HCT116 (cell line): Measurements from ENCODE around the gene STMND1. TPM values are rescaled to one million over a fixed set of nuclear protein-coding genes. Genes with fewer than 3 reads are reported as not detected.
A peak's percentile ranks its signal among the peaks of the same experiment; 100 is the strongest.

Experiments used
- ATAC-seq: fragments of 200-7000 bp; cut with Tn5 transposase; 2 replicates; pipeline ENCODE4 v1.9.1; 2020; ENCODE audit warnings: mild to moderate bottlenecking, moderate library complexity
- BruUV-seq: library from RNA; stranded (reverse); fragments of 400-500 nt; replicated peaks from 2 replicates; lab custom pipeline; 2021; lab: Mats Ljungman, UMichigan
- CTCF ChIA-PET: fragments of 300-600 bp; sonication (Branson Sonifier 250); formaldehyde crosslinking; loops from one replicate; lab custom pipeline; 2021; ENCODE audit warnings: antibody characterized with exemption; lab: Charles Lee
- POLR2A ChIA-PET: fragments of 300-600, 350-600 bp; sonication (Branson Sonifier 250); formaldehyde crosslinking; loops from one replicate; lab custom pipeline; 2021; ENCODE audit warnings: antibody characterized with exemption; lab: Charles Lee
- RAD21 ChIA-PET, 2 experiments: fragments of 300-600 bp; sonication (Branson Sonifier 250); formaldehyde crosslinking; loops; one replicate each; lab custom pipeline; 2023; ENCODE audit warnings: low total read pairs in 2 of 2; ENCODE audit not compliant: uncharacterized antibody in 2 of 2, unreplicated experiment in 2 of 2, low non-redundant PET in 1 of 2; lab: Charles Lee
- DNase-seq: peaks from one replicate; pipeline ENCODE4 v3.0.0-alpha.2; 2010; ENCODE audit warnings: low read depth, low spot score
- H2AFZ ChIP-seq: fragments of 200-600 bp; shearing (Covaris generic), sonication (generic); 2 replicates; pipeline ENCODE4 v1.6.1; 2017; ENCODE audit warnings: low read depth, mixed run types, mixed read lengths, antibody characterized with exemption, low read length; ENCODE audit not compliant: poor library complexity, severe bottlenecking
- H3K27ac ChIP-seq: 2 replicates; pipeline ENCODE4 v1.5.1; 2012; ENCODE audit warnings: low read depth, low read length
- H3K27me3 ChIP-seq: fragments of 200-600 bp; sonication (generic); 2 replicates; pipeline ENCODE4 v1.6.1; 2016; ENCODE audit warnings: mixed run types, low read length, mixed read lengths; ENCODE audit not compliant: insufficient read depth
- H3K36me3 ChIP-seq, 2 experiments: fragments of 200-500 bp in 1 of 2; fragments of 200-600 bp in 1 of 2; sonication (Bioruptor generic) in 1 of 2; sonication (generic) in 1 of 2; 2 replicates each; pipeline versions ENCODE4 v1.5.1 to v1.6.1; 2014 to 2016; ENCODE audit warnings: low read length in 2 of 2, inconsistent platforms in 1 of 2, mixed read lengths in 1 of 2, mixed run types in 1 of 2; ENCODE audit not compliant: insufficient read depth in 2 of 2, control insufficient read depth in 1 of 2
- H3K4me1 ChIP-seq, 2 experiments: fragments of 200-600 bp in 1 of 2; sonication (generic) in 1 of 2; 2 replicates each; pipeline versions ENCODE4 v1.5.1 to v1.6.1; 2012 to 2017; ENCODE audit warnings: low read length in 2 of 2, inconsistent platforms in 1 of 2, mild to moderate bottlenecking in 1 of 2, mixed read lengths in 1 of 2, mixed run types in 1 of 2, moderate library complexity in 1 of 2; ENCODE audit not compliant: insufficient read depth in 2 of 2, control insufficient read depth in 1 of 2
- H3K4me2 ChIP-seq: fragments of 200-600 bp; sonication (generic); 2 replicates; pipeline ENCODE4 v1.6.1; 2017; ENCODE audit warnings: mixed run types, low read length, mixed read lengths
- H3K4me3 ChIP-seq, 2 experiments: fragments of 200-600 bp in 1 of 2; sonication (generic) in 1 of 2; replicated peaks in 1 of 2; 2 replicates each; pipeline ENCODE4 v1.5.1; 2011 to 2016; ENCODE audit warnings: low read length in 2 of 2, control low read depth in 1 of 2, low read depth in 1 of 2, mild to moderate bottlenecking in 1 of 2, mixed read lengths in 1 of 2, mixed run types in 1 of 2
- H3K79me2 ChIP-seq: fragments of 200-600 bp; sonication (generic); 2 replicates; pipeline ENCODE4 v1.6.1; 2017; ENCODE audit warnings: mild to moderate bottlenecking, mixed run types, low read length, moderate library complexity, mixed read lengths; ENCODE audit not compliant: insufficient read depth
- H3K9ac ChIP-seq: fragments of 200-600 bp; sonication (generic); 2 replicates; pipeline ENCODE4 v1.6.1; 2016; ENCODE audit warnings: low read length, mixed read lengths
- H3K9me2 ChIP-seq: fragments of 200-600 bp; sonication (generic), shearing (Covaris generic); 2 replicates; pipeline ENCODE4 v1.6.1; 2017; ENCODE audit warnings: mixed run types, mild to moderate bottlenecking, moderate library complexity; ENCODE audit not compliant: insufficient read depth
- H3K9me3 ChIP-seq, 2 experiments: fragments of 200-500 bp in 1 of 2; fragments of 200-600 bp in 1 of 2; sonication (Bioruptor generic) in 1 of 2; sonication (generic) in 1 of 2; 2 replicates each; pipeline ENCODE4 v1.6.1; 2014 to 2017; ENCODE audit warnings: low read length in 2 of 2, mixed read lengths in 2 of 2, inconsistent platforms in 1 of 2, low read depth in 1 of 2, mild to moderate bottlenecking in 1 of 2, mixed run types in 1 of 2, moderate library complexity in 1 of 2; ENCODE audit not compliant: control insufficient read depth in 1 of 2, insufficient read depth in 1 of 2
- H4K20me1 ChIP-seq: fragments of 200-600 bp; sonication (generic), shearing (Covaris generic); 2 replicates; pipeline ENCODE4 v1.6.1; 2017; ENCODE audit warnings: mixed run types, mild to moderate bottlenecking, moderate library complexity; ENCODE audit not compliant: insufficient read depth
- CBX3 ChIP-seq: IDR thresholded peaks from 2 replicates; pipeline ENCODE4 v1.6.1; 2012; ENCODE audit warnings: low read depth
- CEBPB ChIP-seq: IDR thresholded peaks from 2 replicates; pipeline ENCODE4 v1.6.1; 2012; ENCODE audit warnings: low read depth
- ELF1 ChIP-seq: IDR thresholded peaks from 2 replicates; pipeline ENCODE4 v1.6.1; 2012; ENCODE audit warnings: low read depth, borderline replicate concordance
- EZH2 ChIP-seq: fragments of 200-600 bp; sonication (generic); IDR thresholded peaks from 2 replicates; pipeline ENCODE4 v1.6.1; 2017; ENCODE audit warnings: antibody characterized with exemption, mixed run types
- EZH2phosphoT487 ChIP-seq: fragments of 200-600 bp; IDR thresholded peaks from 2 replicates; pipeline ENCODE4 v1.6.1; 2018; ENCODE audit warnings: antibody characterized with exemption, borderline replicate concordance
- FOSL1 ChIP-seq: IDR thresholded peaks from 2 replicates; pipeline ENCODE4 v1.6.1; 2012; ENCODE audit warnings: low read depth
- JUND ChIP-seq: IDR thresholded peaks from 2 replicates; pipeline ENCODE4 v1.6.1; 2012
- MAX ChIP-seq: IDR thresholded peaks from 2 replicates; pipeline ENCODE4 v1.6.1; 2012
- POLR2A ChIP-seq: IDR thresholded peaks from 2 replicates; pipeline ENCODE4 v1.7.0; 2011; ENCODE audit warnings: borderline replicate concordance; ENCODE audit not compliant: insufficient read depth, insufficient read length; ENCODE audit errors: extremely low read depth
- POLR2AphosphoS5 ChIP-seq: IDR thresholded peaks from 2 replicates; pipeline ENCODE4 v1.6.1; 2011; ENCODE audit warnings: mild to moderate bottlenecking, low read depth, low read length, moderate library complexity
- RAD21 ChIP-seq: IDR thresholded peaks from 2 replicates; pipeline ENCODE4 v1.6.1; 2012; ENCODE audit warnings: low read depth, mild to moderate bottlenecking
- SIN3A ChIP-seq: IDR thresholded peaks from 2 replicates; pipeline ENCODE4 v1.6.1; 2012; ENCODE audit warnings: low read depth
- SP1 ChIP-seq: IDR thresholded peaks from 2 replicates; pipeline ENCODE4 v1.6.1; 2012; ENCODE audit warnings: low read depth
- TCF7L2 ChIP-seq: IDR thresholded peaks from 2 replicates; pipeline ENCODE4 v1.7.0; 2011; ENCODE audit warnings: borderline replicate concordance, inconsistent platforms; ENCODE audit not compliant: insufficient read depth, insufficient read length; ENCODE audit errors: extremely low read depth
- YY1 ChIP-seq: IDR thresholded peaks from 2 replicates; pipeline ENCODE4 v1.6.1; 2011; ENCODE audit warnings: low read length, low read depth, moderate library complexity, mild to moderate bottlenecking; ENCODE audit not compliant: insufficient replicate concordance; ENCODE audit errors: extremely low read depth
- intact Hi-C: fragments of 100-400 bp; cut with micrococcal nuclease; formaldehyde crosslinking; loops from 2 replicates; pipeline ENCODE4 v1.10.0; 2022
- total RNA-seq: library from RNA; stranded (reverse); gene quantifications from one replicate; pipeline ENCODE4 v1.2.1, GENCODE V29; 2021; ENCODE audit not compliant: unreplicated experiment
- TF ChIP-seq, protein P1 (sequence below): IDR thresholded peaks from 2 replicates; pipeline ENCODE4 v1.6.1; 2011; ENCODE audit warnings: mild to moderate bottlenecking, low read length, moderate library complexity; ENCODE audit not compliant: insufficient replicate concordance; ENCODE audit errors: extremely low read depth

STMND1 gene
- total RNA-seq, 1 experiment from 2014 or later: not detected

DNA sequence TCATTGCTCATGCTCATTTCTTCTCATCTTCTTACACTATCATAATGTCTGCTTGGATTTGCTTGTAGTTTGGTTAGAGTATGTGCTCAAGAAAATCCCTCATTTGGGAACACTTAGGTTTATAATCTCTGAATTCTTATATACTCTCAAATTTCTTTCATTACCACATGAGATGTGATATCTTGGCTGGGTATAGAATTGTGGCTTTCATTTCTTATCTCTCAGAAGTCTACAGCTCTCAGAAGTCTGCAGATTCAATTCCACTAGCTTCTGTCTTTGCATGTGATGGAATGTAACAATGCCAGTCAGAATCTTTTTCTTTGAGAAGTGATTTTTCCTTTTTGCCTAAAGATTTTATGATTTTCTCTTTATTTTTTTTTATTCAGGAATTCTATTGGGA is 50.9 kb downstream of the STMND1 start:
- TF ChIP-seq CBX3 (no peak), JUND (no peak), FOSL1 (no peak), MAX (no peak), RAD21 (no peak)
- BruUV-seq: no TSS peak
- no peak for ATAC-seq
- ChIA-PET CTCF (no interaction called here), RAD21 (no interaction called here), POLR2A (no interaction called here)
- H3K79me2 ChIP-seq: no peaks in the 10 kb centered on the region
- peaks cover 0 to 14% of the 10 kb centered on the region in 2 experiments; a peak in 2 of 4 replicates for H3K9me3 ChIP-seq
- H3K9me2 ChIP-seq: no peaks in the 10 kb centered on the region
- no peak overlapping the region for H3K27ac ChIP-seq
- no peak overlapping the region for H3K9ac ChIP-seq
- no peak overlapping the region for H3K4me2 ChIP-seq
- H3K36me3 ChIP-seq: no peaks in the 10 kb centered on the region
- H3K4me3 ChIP-seq: no peak overlapping the region
- intact Hi-C loops: no loop called here
- no peak overlapping the region for H2AFZ ChIP-seq
- H3K4me1 ChIP-seq: no peaks in the 10 kb centered on the region
- no peaks in the 10 kb centered on the region for H3K27me3 ChIP-seq
- H4K20me1 ChIP-seq: no peaks in the 10 kb centered on the region
- DNase-seq: no peak

DNA sequence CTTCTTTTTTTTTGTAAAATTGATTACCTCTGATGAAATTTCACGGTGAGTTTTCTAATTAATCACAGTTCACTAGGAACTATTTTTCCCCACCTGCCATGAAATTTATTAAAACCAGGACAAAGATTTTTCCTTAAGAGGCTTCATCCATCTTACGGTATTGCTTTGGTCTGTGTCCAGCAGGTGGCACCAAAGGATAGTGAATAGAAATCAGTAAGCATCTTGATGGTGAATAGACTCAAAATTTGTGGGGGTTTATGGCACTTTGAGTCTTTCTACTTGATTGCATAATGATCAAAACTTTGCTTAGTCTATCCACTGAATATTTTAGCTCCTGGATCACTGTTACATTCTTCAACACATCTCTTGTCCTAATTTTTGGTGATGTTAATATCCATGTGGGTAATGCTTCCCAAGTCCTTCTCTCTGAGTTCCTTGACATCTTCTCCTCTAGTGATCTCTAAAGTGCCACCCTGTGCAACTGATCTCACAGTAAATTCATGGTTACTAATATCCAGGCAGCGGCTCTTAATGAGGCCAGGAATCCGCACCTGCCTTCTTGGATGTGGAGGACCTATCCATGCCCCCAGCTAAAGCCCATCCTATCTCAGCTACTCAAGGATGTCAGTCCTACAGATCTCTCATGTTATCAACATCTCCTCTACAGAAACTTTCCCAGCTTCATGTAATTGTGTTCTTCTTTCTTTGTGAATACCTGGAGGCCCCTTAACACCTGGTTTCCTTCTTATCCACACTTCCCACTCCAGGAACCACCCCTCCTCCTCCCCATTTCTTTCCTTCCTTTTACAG is 54.5 kb downstream of the STMND1 start:
- no peak overlapping the region for H3K4me2 ChIP-seq
- no peak overlapping the region for H3K9ac ChIP-seq
- no peak overlapping the region for H3K27ac ChIP-seq
- no peak overlapping the region for H3K4me3 ChIP-seq
- no peaks in the 10 kb centered on the region for H3K9me2 ChIP-seq
- H2AFZ ChIP-seq: peak overlapping the region; percentile 18
- no peaks in the 10 kb centered on the region for H3K4me1 ChIP-seq
- no peaks in the 10 kb centered on the region for H4K20me1 ChIP-seq
- ChIA-PET POLR2A (no interaction called here), RAD21 (interaction anchor here in 1 of 2 experiments (1.0 kb wide), 1 partner anchor 428 kb away, joined by 4 read pairs; no protein-coding TSS in a partner anchor), CTCF (interaction anchor here (0.5 to 3.6 kb wide), 3 partner anchors 239 to 429 kb away, joined by 3 to 18 read pairs (median 6); no protein-coding TSS in a partner anchor)
- no peaks in the 10 kb centered on the region for H3K79me2 ChIP-seq
- H3K9me3 ChIP-seq: peaks cover 0 to 14% of the 10 kb centered on the region in 2 experiments; a peak in 2 of 4 replicates
- no TSS peak for BruUV-seq
- no peaks in the 10 kb centered on the region for H3K27me3 ChIP-seq
- peak; percentile 80 for DNase-seq
- no peaks in the 10 kb centered on the region for H3K36me3 ChIP-seq
- peak; percentile 81 for ATAC-seq
- intact Hi-C loops: loop anchor here (1.0 to 5.0 kb wide), 4 partner anchors 428 to 1348 kb away; no protein-coding TSS in a partner anchor
- TF ChIP-seq CEBPB (no peak), SIN3A (no peak), POLR2AphosphoS5 (no peak), EZH2phosphoT487 (no peak), TCF7L2 (no peak), POLR2A (no peak), RAD21 (peak; percentile 94), EZH2 (no peak), YY1 (no peak), SP1 (no peak), MAX (no peak), CBX3 (no peak), ELF1 (no peak)
- TF ChIP-seq, protein P1, sequence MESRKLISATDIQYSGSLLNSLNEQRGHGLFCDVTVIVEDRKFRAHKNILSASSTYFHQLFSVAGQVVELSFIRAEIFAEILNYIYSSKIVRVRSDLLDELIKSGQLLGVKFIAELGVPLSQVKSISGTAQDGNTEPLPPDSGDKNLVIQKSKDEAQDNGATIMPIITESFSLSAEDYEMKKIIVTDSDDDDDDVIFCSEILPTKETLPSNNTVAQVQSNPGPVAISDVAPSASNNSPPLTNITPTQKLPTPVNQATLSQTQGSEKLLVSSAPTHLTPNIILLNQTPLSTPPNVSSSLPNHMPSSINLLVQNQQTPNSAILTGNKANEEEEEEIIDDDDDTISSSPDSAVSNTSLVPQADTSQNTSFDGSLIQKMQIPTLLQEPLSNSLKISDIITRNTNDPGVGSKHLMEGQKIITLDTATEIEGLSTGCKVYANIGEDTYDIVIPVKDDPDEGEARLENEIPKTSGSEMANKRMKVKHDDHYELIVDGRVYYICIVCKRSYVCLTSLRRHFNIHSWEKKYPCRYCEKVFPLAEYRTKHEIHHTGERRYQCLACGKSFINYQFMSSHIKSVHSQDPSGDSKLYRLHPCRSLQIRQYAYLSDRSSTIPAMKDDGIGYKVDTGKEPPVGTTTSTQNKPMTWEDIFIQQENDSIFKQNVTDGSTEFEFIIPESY: no peak
